ENCODE measurements around the gene YOD1. TPM values are rescaled to one million over a fixed set of nuclear protein-coding genes. Genes with fewer than 3 reads are reported as not detected.

Gene YOD1
- total and polyA plus RNA-seq, 2 of the 13 experiments (the other 11 are each of a cell fraction or from before 2014, with no cell fraction given): 3.4 to 9.1 TPM

GRCh38 chr1:207088701-207089626 is 38.0 kb upstream of the YOD1 start, which contains the start of gene C4BPB (continued):
- TF ChIP-seq, protein P1, sequence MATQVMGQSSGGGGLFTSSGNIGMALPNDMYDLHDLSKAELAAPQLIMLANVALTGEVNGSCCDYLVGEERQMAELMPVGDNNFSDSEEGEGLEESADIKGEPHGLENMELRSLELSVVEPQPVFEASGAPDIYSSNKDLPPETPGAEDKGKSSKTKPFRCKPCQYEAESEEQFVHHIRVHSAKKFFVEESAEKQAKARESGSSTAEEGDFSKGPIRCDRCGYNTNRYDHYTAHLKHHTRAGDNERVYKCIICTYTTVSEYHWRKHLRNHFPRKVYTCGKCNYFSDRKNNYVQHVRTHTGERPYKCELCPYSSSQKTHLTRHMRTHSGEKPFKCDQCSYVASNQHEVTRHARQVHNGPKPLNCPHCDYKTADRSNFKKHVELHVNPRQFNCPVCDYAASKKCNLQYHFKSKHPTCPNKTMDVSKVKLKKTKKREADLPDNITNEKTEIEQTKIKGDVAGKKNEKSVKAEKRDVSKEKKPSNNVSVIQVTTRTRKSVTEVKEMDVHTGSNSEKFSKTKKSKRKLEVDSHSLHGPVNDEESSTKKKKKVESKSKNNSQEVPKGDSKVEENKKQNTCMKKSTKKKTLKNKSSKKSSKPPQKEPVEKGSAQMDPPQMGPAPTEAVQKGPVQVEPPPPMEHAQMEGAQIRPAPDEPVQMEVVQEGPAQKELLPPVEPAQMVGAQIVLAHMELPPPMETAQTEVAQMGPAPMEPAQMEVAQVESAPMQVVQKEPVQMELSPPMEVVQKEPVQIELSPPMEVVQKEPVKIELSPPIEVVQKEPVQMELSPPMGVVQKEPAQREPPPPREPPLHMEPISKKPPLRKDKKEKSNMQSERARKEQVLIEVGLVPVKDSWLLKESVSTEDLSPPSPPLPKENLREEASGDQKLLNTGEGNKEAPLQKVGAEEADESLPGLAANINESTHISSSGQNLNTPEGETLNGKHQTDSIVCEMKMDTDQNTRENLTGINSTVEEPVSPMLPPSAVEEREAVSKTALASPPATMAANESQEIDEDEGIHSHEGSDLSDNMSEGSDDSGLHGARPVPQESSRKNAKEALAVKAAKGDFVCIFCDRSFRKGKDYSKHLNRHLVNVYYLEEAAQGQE (IDR thresholded peaks at IDR 0.05; ENCODE audit: borderline replicate concordance in 1 of 2, low read depth in 1 of 2, low read length in 2 of 2): peak in 1 of 2 experiments; percentile 65; a peak in 1 of 4 replicates
- TF ChIP-seq IKZF1 (IDR thresholded peaks at IDR 0.05) (no peak), ZNF543 (CRISPR knock-in tag; IDR thresholded peaks at IDR 0.05) (no peak), ZNF652 (CRISPR knock-in tag; IDR thresholded peaks at IDR 0.05; ENCODE audit: borderline replicate concordance, low read depth) (0 out of 2 replicates have a peak, but pooled peaks have one; percentile 10), ARNTL (CRISPR knock-in tag; IDR thresholded peaks at IDR 0.05) (peak; percentile 68; the same call in 1 of the 2 replicates), PCBP1 (IDR thresholded peaks at IDR 0.05; ENCODE audit: borderline replicate concordance, low read depth, low read length) (no peak), ZNF570 (CRISPR knock-in tag; IDR thresholded peaks at IDR 0.05; ENCODE audit: borderline replicate concordance) (no peak), HNF1B (CRISPR knock-in tag; IDR thresholded peaks at IDR 0.05) (peak; percentile 62; the same call in 1 of the 2 replicates), ZNF34 (CRISPR knock-in tag; IDR thresholded peaks at IDR 0.05; ENCODE audit: borderline replicate concordance) (0 out of 2 replicates have a peak, but pooled peaks have one; percentile 76), HOXA5 (CRISPR knock-in tag; IDR thresholded peaks at IDR 0.05) (peak; percentile 84), KMT2B (CRISPR knock-in tag; IDR thresholded peaks at IDR 0.05) (no peak; the same call in 1 of the 2 replicates), HNRNPK (IDR thresholded peaks at IDR 0.05; ENCODE audit: low read depth, low read length, poor library complexity, severe bottlenecking) (no peak), ARID4A (CRISPR knock-in tag; IDR thresholded peaks at IDR 0.05; ENCODE audit: borderline replicate concordance) (peak; percentile 61; the same call in 1 of the 2 replicates), MED8 (CRISPR knock-in tag; IDR thresholded peaks at IDR 0.05; ENCODE audit: insufficient replicate concordance) (peak; percentile 22), NR2F2 (IDR thresholded peaks at IDR 0.05; ENCODE audit: borderline replicate concordance, low read depth) (peak; percentile 87)
- TF ChIP-seq, protein P2, sequence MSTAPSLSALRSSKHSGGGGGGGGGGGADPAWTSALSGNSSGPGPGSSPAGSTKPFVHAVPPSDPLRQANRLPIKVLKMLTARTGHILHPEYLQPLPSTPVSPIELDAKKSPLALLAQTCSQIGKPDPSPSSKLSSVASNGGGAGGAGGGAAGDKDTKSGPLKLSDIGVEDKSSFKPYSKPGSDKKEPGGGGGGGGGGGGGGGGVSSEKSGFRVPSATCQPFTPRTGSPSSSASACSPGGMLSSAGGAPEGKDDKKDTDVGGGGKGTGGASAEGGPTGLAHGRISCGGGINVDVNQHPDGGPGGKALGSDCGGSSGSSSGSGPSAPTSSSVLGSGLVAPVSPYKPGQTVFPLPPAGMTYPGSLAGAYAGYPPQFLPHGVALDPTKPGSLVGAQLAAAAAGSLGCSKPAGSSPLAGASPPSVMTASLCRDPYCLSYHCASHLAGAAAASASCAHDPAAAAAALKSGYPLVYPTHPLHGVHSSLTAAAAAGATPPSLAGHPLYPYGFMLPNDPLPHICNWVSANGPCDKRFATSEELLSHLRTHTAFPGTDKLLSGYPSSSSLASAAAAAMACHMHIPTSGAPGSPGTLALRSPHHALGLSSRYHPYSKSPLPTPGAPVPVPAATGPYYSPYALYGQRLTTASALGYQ (CRISPR knock-in tag; IDR thresholded peaks at IDR 0.05): peak; percentile 82; the same call in 1 of the 2 replicates
